Activated T-cell treated with anti-CD3 and anti-CD28 coated beads, Interleukin-2, amount 50 U/mL, for 4 hours (primary cell): Measurements from ENCODE around the gene CNDP2. TPM values are rescaled to one million over a fixed set of nuclear protein-coding genes. Genes with fewer than 3 reads are reported as not detected.
A peak's percentile ranks its signal among the peaks of the same experiment; 100 is the strongest.

Experiments
- ATAC-seq, 2 donors: fragments of 200-7000 bp; cut with Tn5 transposase; one replicate each; pipeline ENCODE4 v1.10.0; 2021
- DNase-seq: peaks from one replicate; pipeline ENCODE4 v3.0.0-alpha.2; 2020
- H3K27me3 Mint-ChIP-seq: one replicate; pipeline ENCODE4 v1.8.0; 2021; ENCODE audit warnings: low read depth, mixed read lengths
- H3K36me3 Mint-ChIP-seq: one replicate; pipeline ENCODE4 v1.8.0; 2022; ENCODE audit warnings: mixed read lengths; ENCODE audit not compliant: insufficient read depth
- H3K4me1 Mint-ChIP-seq: one replicate; pipeline ENCODE4 v1.8.0; 2021; ENCODE audit warnings: low read depth, mixed read lengths
- H3K4me3 Mint-ChIP-seq: one replicate; pipeline ENCODE4 v1.8.0; 2021; ENCODE audit warnings: mild to moderate bottlenecking, moderate library complexity, mixed read lengths
- H3K9me3 Mint-ChIP-seq: one replicate; pipeline ENCODE4 v1.8.0; 2021; ENCODE audit warnings: mixed read lengths
- total RNA-seq, 3 donors: library from RNA; stranded (reverse); gene quantifications; one replicate each; pipeline ENCODE4 v1.2.1, GENCODE V29; 2021

The CNDP2 gene
- total RNA-seq, 3 donors from 2014 or later, result 157 to 165 (median 164) TPM

DNA sequence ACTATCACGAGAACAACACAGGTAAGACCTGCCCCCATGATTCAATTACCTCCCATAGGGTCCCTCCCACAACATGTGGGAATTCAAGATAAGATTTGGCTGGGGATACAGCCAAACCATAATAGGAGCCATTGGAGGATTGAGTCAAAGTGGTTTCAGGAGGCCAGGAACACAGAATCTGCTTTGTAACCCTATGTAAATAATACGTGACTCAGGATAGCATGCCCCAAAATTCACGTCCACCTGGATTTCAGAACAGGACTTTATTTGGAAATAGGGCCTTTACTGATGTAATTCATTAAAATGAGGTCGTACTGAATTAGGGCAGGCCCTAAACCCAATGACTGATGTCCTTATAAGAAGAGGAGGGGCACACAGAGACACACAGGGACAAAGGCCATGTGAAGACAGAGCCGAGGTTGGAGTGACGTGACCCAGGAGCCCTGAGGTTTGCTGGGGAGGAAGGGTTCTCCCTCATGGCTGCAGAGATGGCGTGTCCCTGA, 16.0 kb upstream of the CNDP2 start:
- ATAC-seq (no peak), DNase-seq (no peak)
- Mint-ChIP-seq H3K36me3 (no peaks in the 10 kb centered on the region), H3K4me3 (no peak overlapping the region), H3K9me3 (no peaks in the 10 kb centered on the region), H3K27me3 (peaks cover 6% of the 10 kb centered on the region), H3K4me1 (peaks cover 7% of the 10 kb centered on the region)

DNA sequence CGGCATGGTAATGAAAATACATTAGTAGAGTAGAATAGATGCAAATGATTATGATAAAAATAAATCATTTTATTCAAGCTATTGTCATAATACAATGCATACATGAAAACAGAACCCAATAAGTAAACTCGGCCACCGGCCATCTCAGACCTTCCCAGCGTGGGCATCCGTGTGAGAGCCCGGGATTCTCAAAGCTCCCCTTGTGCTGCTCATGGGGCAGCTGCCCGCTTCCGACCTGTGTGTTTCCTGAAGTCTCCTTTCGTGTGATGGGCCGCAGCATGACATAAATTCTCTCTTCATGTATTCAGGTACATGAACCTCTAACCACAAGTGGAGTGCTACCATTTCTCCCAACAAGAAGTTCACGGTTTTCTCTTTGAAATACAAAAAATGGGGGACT, 13.5 kb upstream of the CNDP2 start:
- Mint-ChIP-seq H3K27me3 (peaks cover 4% of the 10 kb centered on the region), H3K4me1 (peaks cover 9% of the 10 kb centered on the region), H3K9me3 (no peaks in the 10 kb centered on the region), H3K4me3 (no peak overlapping the region), H3K36me3 (no peaks in the 10 kb centered on the region)
- no peak for ATAC-seq
- no peak for DNase-seq

DNA sequence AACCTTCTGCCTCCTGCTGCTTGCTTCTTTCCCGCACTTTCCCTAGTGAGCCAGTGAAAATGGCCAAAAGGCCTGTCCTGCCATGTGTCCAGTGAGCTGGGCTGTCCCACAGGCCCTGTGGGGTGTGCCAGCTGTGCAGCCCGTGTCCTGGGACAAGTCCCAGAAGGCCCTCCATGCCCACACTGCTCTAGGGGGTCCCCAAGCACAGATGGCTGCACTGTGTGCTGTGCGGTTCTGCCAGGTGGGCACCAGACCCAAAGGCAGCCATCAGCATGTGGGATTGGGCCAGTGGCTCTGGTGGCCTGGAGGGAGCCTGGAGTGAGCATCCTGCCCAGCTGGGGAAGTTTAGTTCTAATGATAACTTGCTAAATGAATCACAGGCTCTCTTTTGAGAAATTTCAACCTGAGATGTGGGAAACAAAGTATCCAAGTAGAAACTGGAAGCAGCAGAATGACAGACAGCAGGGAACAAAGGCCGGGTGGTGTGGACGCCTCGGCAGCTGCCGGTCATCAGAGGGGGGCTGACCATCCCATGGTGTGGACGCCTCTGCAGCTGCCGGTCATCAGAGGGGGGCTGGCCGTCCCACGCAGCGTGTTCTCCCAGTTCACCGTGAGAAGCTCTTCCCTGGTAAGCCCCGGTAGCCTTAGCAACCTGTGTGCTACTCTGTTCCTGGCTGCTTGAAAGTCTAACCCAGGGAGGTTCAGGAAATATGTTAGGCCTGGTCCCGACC, 9.9 kb upstream of the CNDP2 start:
- no peak for ATAC-seq
- peaks cover 4% of the 10 kb centered on the region for H3K27me3 Mint-ChIP-seq
- H3K9me3 Mint-ChIP-seq, result no peaks in the 10 kb centered on the region
- no peak overlapping the region for H3K4me3 Mint-ChIP-seq
- H3K4me1 Mint-ChIP-seq, result peaks cover 9% of the 10 kb centered on the region
- no peaks in the 10 kb centered on the region for H3K36me3 Mint-ChIP-seq
- DNase-seq, result no peak

DNA sequence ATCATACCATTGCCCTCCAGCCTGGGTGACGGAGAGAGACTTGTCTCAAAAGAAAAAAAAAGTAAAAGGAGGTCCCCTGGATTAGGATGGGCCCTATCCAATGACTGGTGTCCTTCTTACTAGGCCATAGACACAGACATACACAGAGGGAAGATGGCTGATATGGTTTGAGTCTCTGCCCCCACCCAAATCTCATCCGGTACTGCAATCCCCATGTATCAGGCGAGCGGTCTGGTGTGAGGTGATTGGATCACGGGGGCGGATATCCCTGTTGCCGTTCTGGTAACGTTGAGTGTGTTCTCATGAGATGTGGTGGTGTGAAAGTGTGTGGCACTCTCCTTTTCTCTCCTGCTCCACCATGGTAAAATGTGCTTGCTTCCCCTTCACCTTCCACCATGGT, 7.8 kb upstream of the CNDP2 start:
- no peaks in the 10 kb centered on the region for H3K9me3 Mint-ChIP-seq
- DNase-seq (no peak), ATAC-seq (no peak)
- H3K4me1 Mint-ChIP-seq, result peaks cover 9% of the 10 kb centered on the region
- H3K4me3 Mint-ChIP-seq, result no peak overlapping the region
- no peaks in the 10 kb centered on the region for H3K36me3 Mint-ChIP-seq
- H3K27me3 Mint-ChIP-seq, result no peaks in the 10 kb centered on the region

DNA sequence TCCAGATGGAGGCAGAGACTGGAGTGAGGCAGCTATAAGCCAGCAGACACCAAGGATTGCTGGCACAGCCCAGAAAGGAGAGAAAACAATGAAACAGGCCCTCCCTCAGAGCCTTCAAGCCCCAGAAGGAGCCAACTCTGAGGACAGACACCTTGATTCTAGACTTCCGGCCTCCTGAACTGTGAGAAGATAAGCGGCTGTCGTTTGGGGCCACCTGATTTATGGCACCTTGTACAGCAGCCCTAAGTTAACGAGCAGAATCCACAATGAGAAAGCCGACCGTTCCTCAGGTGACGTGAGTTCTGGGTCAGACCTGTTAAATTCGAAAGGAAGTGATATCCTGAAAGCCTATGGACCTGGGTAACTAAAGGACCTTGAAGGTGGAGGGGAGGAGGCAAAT, 7.3 kb upstream of the CNDP2 start:
- Mint-ChIP-seq H3K36me3 (no peaks in the 10 kb centered on the region), H3K4me1 (peaks cover 11% of the 10 kb centered on the region), H3K27me3 (no peaks in the 10 kb centered on the region), H3K4me3 (no peak overlapping the region), H3K9me3 (no peaks in the 10 kb centered on the region)
- no peak for ATAC-seq
- no peak for DNase-seq

DNA sequence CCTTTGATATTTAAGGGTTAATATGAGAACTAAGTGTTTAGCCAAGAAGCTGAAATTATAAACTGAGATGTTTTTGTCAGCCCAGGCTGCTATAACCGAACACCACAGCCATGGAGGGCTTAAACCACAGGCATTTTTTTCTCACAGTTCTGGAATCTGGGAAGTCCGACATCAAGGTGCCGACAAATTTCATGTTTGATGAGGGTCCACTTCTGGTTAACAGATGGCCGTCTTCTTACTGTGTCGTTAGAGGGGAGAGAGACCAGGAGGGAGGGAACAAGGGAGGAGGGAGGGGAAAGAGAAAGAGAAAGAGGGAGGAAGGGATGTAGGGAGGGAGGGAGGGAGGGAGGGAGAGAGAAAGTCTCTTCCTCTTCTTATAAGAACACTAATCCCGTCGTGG, 6.5 kb upstream of the CNDP2 start:
- no peaks in the 10 kb centered on the region for H3K9me3 Mint-ChIP-seq
- ATAC-seq (no peak), DNase-seq (no peak)

DNA sequence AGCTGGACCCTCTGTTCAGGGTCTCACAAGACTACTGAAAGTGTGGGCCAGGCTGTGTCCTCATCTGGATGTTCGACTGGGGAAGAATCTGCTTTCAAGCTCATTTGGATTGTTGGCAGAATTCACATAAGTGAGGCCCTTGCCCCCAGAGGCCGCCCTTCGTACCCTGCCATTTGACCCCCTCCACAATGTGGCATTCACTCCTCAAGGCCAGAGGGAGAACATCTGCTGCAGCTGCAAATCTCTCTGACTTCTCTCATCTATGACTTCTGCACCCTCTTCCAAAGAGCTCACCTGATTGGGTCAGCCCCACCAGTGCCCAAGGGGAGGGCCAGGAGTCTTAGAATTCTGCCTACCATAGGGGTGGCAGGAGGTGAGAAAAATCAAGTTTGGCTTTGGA, 3.9 kb upstream of the CNDP2 start:
- H3K9me3 Mint-ChIP-seq, result no peaks in the 10 kb centered on the region
- no peak for ATAC-seq
- no peak overlapping the region for H3K4me3 Mint-ChIP-seq
- no peak for DNase-seq
- H3K4me1 Mint-ChIP-seq, result peaks cover 17% of the 10 kb centered on the region
- no peaks in the 10 kb centered on the region for H3K27me3 Mint-ChIP-seq
- H3K36me3 Mint-ChIP-seq, result no peaks in the 10 kb centered on the region

More for the DNA sequence above, 6.5 kb upstream of the CNDP2 start:
- H3K4me1 Mint-ChIP-seq, result peaks cover 11% of the 10 kb centered on the region
- no peaks in the 10 kb centered on the region for H3K27me3 Mint-ChIP-seq
- H3K4me3 Mint-ChIP-seq, result no peak overlapping the region
- no peaks in the 10 kb centered on the region for H3K36me3 Mint-ChIP-seq

DNA sequence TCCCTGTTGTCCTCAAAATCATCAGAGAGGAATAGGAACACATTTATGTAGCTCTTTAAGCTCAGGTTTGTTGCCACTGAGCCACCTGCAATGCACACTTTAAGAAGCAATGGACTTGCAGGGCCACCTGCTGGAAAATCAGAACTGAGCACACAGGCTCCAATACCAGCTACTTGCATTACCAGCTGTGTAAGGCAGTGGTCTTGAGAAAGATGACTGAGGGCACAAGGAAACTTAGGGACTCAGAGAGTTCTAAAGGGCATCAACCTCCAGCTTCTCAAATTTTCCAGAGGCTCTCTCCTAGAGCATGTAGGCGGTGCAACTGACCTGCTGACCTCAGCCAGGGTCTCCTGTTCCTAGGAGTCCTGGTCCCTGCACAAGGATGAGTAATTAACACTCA, 2.5 kb upstream of the CNDP2 start:
- Mint-ChIP-seq H3K4me3 (no peak overlapping the region), H3K4me1 (peaks cover 31% of the 10 kb centered on the region), H3K27me3 (no peaks in the 10 kb centered on the region), H3K36me3 (no peaks in the 10 kb centered on the region), H3K9me3 (no peaks in the 10 kb centered on the region)
- DNase-seq (peak; percentile 52), ATAC-seq (peak in 1 of 2 donors; percentile 9)

DNA sequence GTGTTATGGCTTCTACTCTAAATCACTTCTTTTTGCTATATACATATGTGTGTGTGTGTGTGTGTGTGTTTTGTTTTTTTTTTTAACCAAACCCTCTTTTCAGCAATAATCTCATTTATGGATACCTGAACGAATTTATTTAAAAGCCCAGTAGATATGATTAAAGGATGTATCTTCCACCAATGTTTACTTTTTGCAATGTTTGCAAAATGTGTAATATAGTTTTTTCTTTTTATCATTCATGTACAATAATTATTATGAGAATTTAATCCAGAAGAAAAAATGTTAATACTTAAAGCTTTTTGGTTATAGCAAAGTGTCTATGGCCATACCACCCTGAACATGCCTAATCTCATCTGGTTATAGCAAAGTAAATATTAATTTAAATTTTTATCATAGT, 1.6 kb upstream of the CNDP2 start:
- DNase-seq (no peak), ATAC-seq (no peak)
- H3K27me3 Mint-ChIP-seq, result no peaks in the 10 kb centered on the region
- H3K4me1 Mint-ChIP-seq, result peaks cover 38% of the 10 kb centered on the region
- no peaks in the 10 kb centered on the region for H3K9me3 Mint-ChIP-seq
- H3K4me3 Mint-ChIP-seq, result peak overlapping the region; percentile 39
- H3K36me3 Mint-ChIP-seq, result no peaks in the 10 kb centered on the region

DNA sequence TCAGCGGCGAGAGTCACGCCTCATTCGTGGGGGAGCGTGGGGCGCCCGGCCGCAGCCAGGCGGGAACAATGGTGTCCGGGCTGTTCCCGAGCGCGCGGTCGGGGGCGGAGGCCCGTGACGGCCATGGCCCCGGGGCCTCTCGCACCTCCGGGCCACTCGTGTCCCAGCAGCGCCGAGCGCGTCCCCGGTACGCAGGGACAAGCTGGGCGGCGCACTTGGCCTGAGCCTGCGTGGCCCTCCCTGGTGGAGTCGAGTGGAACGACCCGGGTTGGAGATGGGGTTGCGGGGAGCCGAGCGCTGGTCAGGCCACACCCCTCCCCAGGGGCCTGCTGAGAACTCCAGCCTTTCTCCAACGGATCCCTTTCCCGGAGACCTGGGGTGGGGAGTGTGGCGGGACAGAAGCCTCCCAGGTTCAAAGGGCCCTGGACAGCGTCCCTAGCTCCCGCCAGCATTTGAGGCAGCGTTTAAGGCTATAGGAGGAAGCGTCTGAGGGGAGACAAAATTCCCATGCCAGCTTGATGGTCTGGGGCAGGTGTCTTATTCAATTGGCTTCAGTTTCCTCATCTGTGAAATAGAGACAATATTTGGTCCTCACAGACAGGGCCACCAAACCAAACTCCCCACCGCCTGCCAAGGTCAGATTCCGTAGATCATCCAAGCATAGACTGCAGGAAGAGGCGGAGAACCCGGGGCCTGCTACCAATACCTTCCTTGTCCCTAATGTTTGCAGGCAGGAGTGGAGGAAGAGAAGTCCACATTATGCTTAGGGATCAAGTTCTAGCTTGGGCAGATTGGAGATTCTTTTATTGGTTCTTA, 553 bp downstream of the CNDP2 start:
- peaks cover 58% of the 10 kb centered on the region for H3K4me1 Mint-ChIP-seq
- H3K9me3 Mint-ChIP-seq, result no peaks in the 10 kb centered on the region
- DNase-seq (peak; percentile 24), ATAC-seq (peak; percentile 30 to 32)
- peak overlapping the region; percentile 85 for H3K4me3 Mint-ChIP-seq
- peaks cover 12% of the 10 kb centered on the region for H3K36me3 Mint-ChIP-seq
- H3K27me3 Mint-ChIP-seq, result no peaks in the 10 kb centered on the region

DNA sequence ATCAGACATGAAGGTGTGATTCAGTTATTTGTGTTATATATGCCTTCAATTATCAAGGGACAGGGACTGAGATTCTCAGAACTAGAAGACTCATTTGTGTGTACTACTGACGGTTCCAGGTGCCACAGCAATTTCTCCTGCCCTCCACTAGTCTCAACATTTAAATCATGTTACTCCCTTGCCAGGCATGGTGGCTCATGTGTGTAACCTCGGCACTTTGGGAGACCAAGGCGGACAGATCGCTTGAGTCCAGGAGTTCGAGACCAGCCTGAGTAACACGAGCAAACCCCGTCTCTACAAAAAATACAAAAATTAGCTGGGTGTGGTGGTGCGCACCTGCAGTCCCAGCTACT, 1.1 kb downstream of the CNDP2 start:
- Mint-ChIP-seq H3K36me3 (peaks cover 12% of the 10 kb centered on the region), H3K4me1 (peaks cover 58% of the 10 kb centered on the region), H3K4me3 (peak overlapping the region; percentile 85), H3K9me3 (no peaks in the 10 kb centered on the region), H3K27me3 (no peaks in the 10 kb centered on the region)
- DNase-seq (no peak), ATAC-seq (no peak)

DNA sequence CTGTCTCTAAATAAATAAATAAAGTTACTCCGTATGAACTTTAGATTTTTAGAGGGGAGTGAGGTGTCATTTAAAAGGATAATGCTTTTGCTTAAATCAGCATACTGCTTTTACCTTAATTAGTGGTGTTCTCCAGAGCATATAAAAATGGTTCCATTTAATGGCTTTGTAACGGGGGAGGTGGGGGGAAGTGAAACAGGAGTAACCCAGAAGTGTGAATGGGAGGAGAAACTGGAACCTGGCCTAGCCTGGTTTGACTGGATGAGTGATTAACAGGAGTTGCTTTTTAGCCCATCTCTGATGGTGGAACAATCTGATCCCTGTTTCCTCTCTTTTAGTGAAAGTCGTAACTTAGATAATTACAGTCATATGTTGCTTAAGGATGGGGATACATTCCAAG, 1.6 kb downstream of the CNDP2 start:
- H3K36me3 Mint-ChIP-seq, result peaks cover 16% of the 10 kb centered on the region

DNA sequence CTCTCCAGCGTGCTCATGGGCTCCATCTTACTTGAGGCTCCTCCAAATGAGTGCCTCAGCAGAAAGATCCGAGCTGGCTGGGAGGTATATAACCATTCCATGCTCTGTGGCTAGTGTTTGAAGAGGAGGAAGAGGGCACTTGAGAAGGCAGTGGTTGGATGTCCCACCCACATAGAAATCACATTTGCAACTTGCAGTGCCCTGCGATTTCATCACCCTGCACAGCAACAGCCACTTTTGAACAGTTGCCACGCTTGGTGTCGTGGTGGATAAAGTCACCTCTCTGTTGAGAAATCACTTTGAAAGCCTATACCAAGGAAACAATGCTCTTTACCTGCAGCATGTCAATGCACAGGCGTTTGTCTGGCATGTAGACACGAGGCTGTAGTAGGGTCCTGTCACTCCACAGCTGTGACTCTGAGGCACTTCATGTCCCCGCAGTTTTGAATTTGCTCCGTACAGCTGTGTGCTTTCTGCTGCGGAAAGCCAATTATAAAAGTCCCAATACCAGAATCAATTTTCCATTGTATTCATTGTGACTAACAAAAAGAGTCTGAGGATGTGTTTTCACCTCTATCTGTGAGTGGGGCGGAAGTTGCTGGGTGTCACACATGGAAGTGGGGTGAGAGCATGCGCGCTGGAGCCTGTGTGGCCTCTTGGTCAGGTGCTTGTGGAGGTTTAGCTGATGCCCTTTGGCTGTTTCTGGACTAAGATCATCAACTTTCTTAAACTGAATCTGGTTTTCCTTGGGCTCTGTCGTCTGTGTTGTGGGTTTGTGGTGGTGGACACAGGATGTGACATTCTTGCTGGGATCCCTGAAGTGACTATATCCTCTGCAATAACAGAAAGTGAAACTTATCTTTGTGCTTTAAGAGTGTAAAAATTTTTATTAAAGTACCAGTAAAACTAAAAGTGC, 2.8 kb downstream of the CNDP2 start:
- ATAC-seq, result peak; percentile 55 to 56
- H3K36me3 Mint-ChIP-seq, result peaks cover 24% of the 10 kb centered on the region
- peaks cover 61% of the 10 kb centered on the region for H3K4me1 Mint-ChIP-seq
- H3K9me3 Mint-ChIP-seq, result no peaks in the 10 kb centered on the region
- H3K27me3 Mint-ChIP-seq, result no peaks in the 10 kb centered on the region
- DNase-seq, result peak; percentile 68
- peak overlapping the region; percentile 85 for H3K4me3 Mint-ChIP-seq

More for the DNA sequence above, 1.6 kb downstream of the CNDP2 start:
- peak overlapping the region; percentile 85 for H3K4me3 Mint-ChIP-seq
- no peaks in the 10 kb centered on the region for H3K9me3 Mint-ChIP-seq
- ATAC-seq (no peak), DNase-seq (no peak)
- H3K4me1 Mint-ChIP-seq, result peaks cover 60% of the 10 kb centered on the region
- no peaks in the 10 kb centered on the region for H3K27me3 Mint-ChIP-seq

DNA sequence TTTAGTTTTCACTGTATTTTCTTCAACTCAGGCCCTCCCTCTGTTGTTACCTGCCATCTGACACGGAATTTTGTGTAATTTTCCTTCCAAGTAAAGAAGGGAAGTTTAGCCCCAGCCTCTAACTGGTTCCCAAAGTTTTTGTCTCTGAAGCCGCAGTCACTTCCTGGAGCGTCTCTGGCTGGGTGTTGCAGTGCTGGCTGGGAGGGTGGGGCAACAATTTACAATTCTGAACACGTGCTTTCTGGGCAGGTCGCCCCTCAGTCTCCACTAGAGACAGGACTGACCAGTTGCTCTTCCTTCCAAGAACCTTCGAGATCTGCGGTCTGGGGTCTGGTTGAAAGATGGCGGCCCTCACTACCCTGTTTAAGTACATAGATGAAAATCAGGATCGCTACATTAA, 3.5 kb downstream of the CNDP2 start:
- peaks cover 59% of the 10 kb centered on the region for H3K4me1 Mint-ChIP-seq
- H3K36me3 Mint-ChIP-seq, result peaks cover 26% of the 10 kb centered on the region
- H3K27me3 Mint-ChIP-seq, result no peaks in the 10 kb centered on the region

More for the DNA sequence above, 3.5 kb downstream of the CNDP2 start:
- ATAC-seq (no peak), DNase-seq (peak; percentile 22)
- Mint-ChIP-seq H3K4me3 (peak overlapping the region; percentile 85), H3K9me3 (no peaks in the 10 kb centered on the region)
